GM06990 (cell line): Measurements from ENCODE around the gene CPPED1.

Experiments
- DNase-seq: peaks from one replicate; pipeline ENCODE4 v3.0.0-alpha.2; 2011; ENCODE audit not compliant: insufficient read length; ENCODE audit errors: extremely low read depth
- H3K27me3 ChIP-seq: replicated peaks from 2 replicates; pipeline ENCODE4 v1.6.0; 2011; ENCODE audit warnings: low read length; ENCODE audit not compliant: control insufficient read depth, insufficient read depth
- H3K36me3 ChIP-seq: 2 replicates; pipeline ENCODE4 v1.5.1; 2011; ENCODE audit warnings: low read length; ENCODE audit not compliant: control insufficient read depth, insufficient read depth
- H3K4me3 ChIP-seq: replicated peaks from 2 replicates; pipeline ENCODE4 v1.5.1; 2011; ENCODE audit warnings: low read depth, mild to moderate bottlenecking, control low read depth, low read length
- TF ChIP-seq, protein P1 (sequence below): IDR thresholded peaks from 2 replicates; pipeline ENCODE4 v1.5.1; 2011; ENCODE audit warnings: low read length, control low read depth, mild to moderate bottlenecking, inconsistent platforms; ENCODE audit not compliant: insufficient read depth, poor library complexity, severe bottlenecking

CPPED1 gene

GRCh38 chr16:12781777-12782176 is 21.9 kb downstream of the CPPED1 start:
- H3K36me3 ChIP-seq = no peaks in the 10 kb centered on the region; the same call in 1 of the 2 replicates
- H3K27me3 ChIP-seq = no peaks in the 10 kb centered on the region
- DNase-seq = no peak
- no peak overlapping the region for H3K4me3 ChIP-seq
- TF ChIP-seq, protein P1, sequence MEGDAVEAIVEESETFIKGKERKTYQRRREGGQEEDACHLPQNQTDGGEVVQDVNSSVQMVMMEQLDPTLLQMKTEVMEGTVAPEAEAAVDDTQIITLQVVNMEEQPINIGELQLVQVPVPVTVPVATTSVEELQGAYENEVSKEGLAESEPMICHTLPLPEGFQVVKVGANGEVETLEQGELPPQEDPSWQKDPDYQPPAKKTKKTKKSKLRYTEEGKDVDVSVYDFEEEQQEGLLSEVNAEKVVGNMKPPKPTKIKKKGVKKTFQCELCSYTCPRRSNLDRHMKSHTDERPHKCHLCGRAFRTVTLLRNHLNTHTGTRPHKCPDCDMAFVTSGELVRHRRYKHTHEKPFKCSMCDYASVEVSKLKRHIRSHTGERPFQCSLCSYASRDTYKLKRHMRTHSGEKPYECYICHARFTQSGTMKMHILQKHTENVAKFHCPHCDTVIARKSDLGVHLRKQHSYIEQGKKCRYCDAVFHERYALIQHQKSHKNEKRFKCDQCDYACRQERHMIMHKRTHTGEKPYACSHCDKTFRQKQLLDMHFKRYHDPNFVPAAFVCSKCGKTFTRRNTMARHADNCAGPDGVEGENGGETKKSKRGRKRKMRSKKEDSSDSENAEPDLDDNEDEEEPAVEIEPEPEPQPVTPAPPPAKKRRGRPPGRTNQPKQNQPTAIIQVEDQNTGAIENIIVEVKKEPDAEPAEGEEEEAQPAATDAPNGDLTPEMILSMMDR = no peak

- DNase-seq = no peak
These were observed 23.2 kb downstream of the CPPED1 start for GRCh38 chr16:12780467-12780866.

DNA sequence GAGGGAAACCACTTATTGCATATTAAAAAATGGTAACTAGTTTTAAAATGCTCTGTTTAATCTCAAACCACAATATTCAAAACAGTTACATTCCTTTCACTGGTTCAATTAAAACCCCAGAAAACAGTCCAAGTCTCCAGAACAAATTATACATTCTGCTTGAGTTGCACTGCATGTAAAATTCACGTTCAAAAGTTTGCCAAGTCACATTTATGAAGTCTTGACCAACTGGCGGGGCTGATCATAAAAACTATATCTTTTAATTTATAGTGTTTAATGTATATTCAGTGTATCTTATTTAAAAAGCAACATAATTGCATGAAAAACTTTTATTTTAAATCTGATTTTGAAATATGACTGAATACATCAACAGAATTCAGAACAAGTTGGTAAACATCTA is 25.0 kb downstream of the CPPED1 start:
- H3K27me3 ChIP-seq = no peaks in the 10 kb centered on the region
- TF ChIP-seq, protein P1 = no peak
- DNase-seq = no peak
- peaks cover 1% of the 10 kb centered on the region; the same call in 1 of the 2 replicates for H3K36me3 ChIP-seq
- H3K4me3 ChIP-seq = no peak overlapping the region

More at GRCh38 chr16:12780467-12780866, 23.2 kb downstream of the CPPED1 start:
- Histone ChIP-seq H3K27me3 (no peaks in the 10 kb centered on the region), H3K36me3 (no peaks in the 10 kb centered on the region; the same call in 1 of the 2 replicates), H3K4me3 (no peak overlapping the region)
- TF ChIP-seq, protein P1 = no peak

GRCh38 chr16:12775656-12776236 is 27.9 kb downstream of the CPPED1 start:
- H3K4me3 ChIP-seq = no peak overlapping the region
- DNase-seq = no peak
- H3K36me3 ChIP-seq = peaks cover 1% of the 10 kb centered on the region; the same call in 1 of the 2 replicates
- TF ChIP-seq, protein P1 = no peak
- H3K27me3 ChIP-seq = no peaks in the 10 kb centered on the region

GRCh38 chr16:12773221-12773620 is 30.5 kb downstream of the CPPED1 start:
- DNase-seq = no peak
- TF ChIP-seq, protein P1 = no peak
- no peaks in the 10 kb centered on the region for H3K27me3 ChIP-seq
- H3K4me3 ChIP-seq = no peak overlapping the region
- 0 out of 2 replicates have a peak, but pooled peaks cover 1% of the 10 kb centered on the region for H3K36me3 ChIP-seq

DNA sequence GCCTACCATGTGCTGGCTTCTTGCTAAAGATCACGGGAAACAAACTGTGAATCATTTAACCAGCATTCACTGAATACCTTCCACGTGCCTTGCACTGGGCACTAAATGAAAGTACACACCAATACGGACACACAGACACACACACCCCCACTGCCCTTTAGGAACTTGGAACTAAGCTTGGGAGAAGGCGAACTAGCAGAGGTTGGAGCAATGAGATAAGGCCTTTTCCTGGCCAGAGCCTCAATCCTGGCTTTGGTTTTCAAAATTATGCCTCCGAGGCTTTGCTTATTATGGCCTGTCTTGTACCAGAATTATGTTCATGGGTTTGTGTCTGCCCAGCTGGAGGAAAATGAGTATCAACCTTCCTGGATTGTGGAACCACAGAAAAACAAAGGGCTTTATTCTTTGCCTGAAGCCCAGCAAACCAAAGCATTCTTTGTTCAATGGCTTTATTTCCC is 32.3 kb downstream of the CPPED1 start:
- TF ChIP-seq, protein P1 = no peak
- H3K36me3 ChIP-seq = 0 out of 2 replicates have a peak, but pooled peaks cover 1% of the 10 kb centered on the region
- no peak overlapping the region for H3K4me3 ChIP-seq
- DNase-seq = no peak
- H3K27me3 ChIP-seq = no peaks in the 10 kb centered on the region
